Caco-2 (cell line): Measurements from ENCODE around the gene SFTPB. TPM values are rescaled to one million over a fixed set of nuclear protein-coding genes. Genes with fewer than 3 reads are reported as not detected.
"Not testable (repeated sequence)": the region's sequence is repeated elsewhere in the genome, so short reads cannot be mapped to it uniquely, and the experiment has no call there.

Source experiments
- BruUV-seq: library from RNA; stranded (reverse); fragments of 400-500 nt; replicated peaks from 2 replicates; lab custom pipeline; 2021; lab: Mats Ljungman, UMichigan
- CTCF ChIA-PET: fragments of 300-600 bp; sonication (Branson Sonifier 250); formaldehyde crosslinking; loops from one replicate; lab custom pipeline; 2022; ENCODE audit warnings: antibody characterized with exemption; lab: Charles Lee
- POLR2A ChIA-PET: fragments of 300-600 bp; sonication (Branson Sonifier 250); formaldehyde crosslinking; loops from one replicate; lab custom pipeline; 2022; ENCODE audit warnings: antibody characterized with exemption; lab: Charles Lee
- DNase-seq, 2 experiments: peaks; one replicate each; pipeline versions ENCODE4 v3.0.0 to v3.0.0-alpha.2; 2020 to 2022
- H3K27me3 ChIP-seq: replicated peaks from 2 replicates; pipeline ENCODE4 v1.6.0; 2011; ENCODE audit warnings: low read length; ENCODE audit not compliant: control insufficient read depth, insufficient read depth
- H3K36me3 ChIP-seq: 2 replicates; pipeline ENCODE4 v1.5.1; 2011; ENCODE audit warnings: low read length; ENCODE audit not compliant: control insufficient read depth, insufficient read depth
- H3K4me1 ChIP-seq: fragments of 250-450 bp; sonication (Bioruptor Pico); 2 replicates; pipeline ENCODE4 v1.5.1; 2020; ENCODE audit warnings: mild to moderate bottlenecking
- H3K4me3 ChIP-seq: 2 replicates; pipeline ENCODE4 v1.5.1; 2011; ENCODE audit warnings: low read depth, mild to moderate bottlenecking, control low read depth, low read length
- H3K9me3 ChIP-seq: fragments of 250-450 bp; sonication (Bioruptor Pico); 2 replicates; pipeline ENCODE4 v1.5.1; 2020; ENCODE audit warnings: mild to moderate bottlenecking, moderate library complexity
- H3K27ac Mint-ChIP-seq: one replicate; pipeline ENCODE4 v1.8.0; 2022; ENCODE audit warnings: mixed read lengths; ENCODE audit not compliant: unreplicated experiment
- H3K27me3 Mint-ChIP-seq: one replicate; pipeline ENCODE4 v1.8.0; 2022; ENCODE audit warnings: mixed read lengths; ENCODE audit not compliant: insufficient read depth, unreplicated experiment
- H3K36me3 Mint-ChIP-seq: one replicate; pipeline ENCODE4 v1.8.0; 2022; ENCODE audit warnings: mild to moderate bottlenecking, mixed read lengths; ENCODE audit not compliant: insufficient read depth, unreplicated experiment
- H3K4me1 Mint-ChIP-seq: one replicate; pipeline ENCODE4 v1.8.0; 2022; ENCODE audit warnings: low read depth, mixed read lengths; ENCODE audit not compliant: unreplicated experiment
- H3K4me3 Mint-ChIP-seq: one replicate; pipeline ENCODE4 v1.8.0; 2022; ENCODE audit warnings: mild to moderate bottlenecking, moderate library complexity, mixed read lengths; ENCODE audit not compliant: unreplicated experiment
- H3K9me3 Mint-ChIP-seq: one replicate; pipeline ENCODE4 v1.8.0; 2022; ENCODE audit warnings: mixed read lengths; ENCODE audit not compliant: unreplicated experiment
- intact Hi-C: fragments of 100-400 bp; cut with micrococcal nuclease; formaldehyde crosslinking; loops from one replicate; pipeline ENCODE4 v1.10.0; 2022; ENCODE audit not compliant: unreplicated experiment
- total RNA-seq: library from RNA; stranded (reverse); gene quantifications from 2 replicates; pipeline ENCODE4 v1.2.3, GENCODE V29; 2022
- TF ChIP-seq, protein P1 (sequence below), 2 experiments: fragments of 200-600 bp in 1 of 2; IDR thresholded peaks; 1 replicate in 1 of 2; 2 replicates in 1 of 2; pipeline versions ENCODE4 v1.5.1 to v1.8.0; 2011 to 2022; ENCODE audit warnings: antibody characterized with exemption in 1 of 2, control low read depth in 1 of 2, inconsistent platforms in 1 of 2, low read depth in 1 of 2, low read length in 1 of 2, mild to moderate bottlenecking in 1 of 2, moderate library complexity in 1 of 2; ENCODE audit not compliant: insufficient read depth in 1 of 2, severe bottlenecking in 1 of 2, unreplicated experiment in 1 of 2

Gene SFTPB
- total RNA-seq, 1 experiment from 2014 or later = not detected

DNA sequence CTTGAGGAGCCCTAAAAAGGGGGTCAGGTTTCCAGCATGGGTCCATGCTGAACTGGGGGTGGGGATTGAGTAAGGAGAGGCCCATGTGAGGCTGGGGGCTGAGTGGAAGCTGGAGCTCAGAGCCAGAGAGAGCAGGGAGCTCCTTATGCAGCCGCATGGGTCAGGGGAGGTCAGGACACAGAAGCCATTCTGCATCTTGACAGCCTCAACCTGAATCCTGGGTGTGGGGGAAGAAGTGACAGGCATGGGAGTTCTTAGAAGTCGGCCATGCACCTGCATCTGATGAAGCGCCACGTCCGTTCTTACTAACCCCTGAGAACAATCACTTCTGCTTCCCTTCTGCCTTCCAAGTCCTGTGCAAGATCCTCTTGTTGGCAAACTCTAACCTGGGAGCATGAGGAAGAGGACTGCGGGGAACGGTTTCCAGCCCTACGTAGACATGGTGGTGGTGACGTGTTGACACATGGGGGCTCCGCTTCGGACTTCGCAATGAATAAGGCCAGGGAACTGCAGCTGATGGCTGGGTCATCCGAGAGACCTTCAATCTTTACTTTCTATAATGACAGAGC is 48.4 kb upstream of the SFTPB start:
- no peaks in the 10 kb centered on the region; the same call in 1 of the 2 replicates for H3K27me3 ChIP-seq
- H3K4me1 Mint-ChIP-seq = no peaks in the 10 kb centered on the region
- intact Hi-C loops = no loop called here
- no peak overlapping the region for H3K27ac Mint-ChIP-seq
- BruUV-seq = no TSS peak
- H3K27me3 Mint-ChIP-seq = no peaks in the 10 kb centered on the region
- H3K4me3 ChIP-seq = no peak overlapping the region
- no peaks in the 10 kb centered on the region; the same call in 1 of the 2 replicates for H3K9me3 ChIP-seq
- no peaks in the 10 kb centered on the region for H3K36me3 ChIP-seq
- no peaks in the 10 kb centered on the region for H3K36me3 Mint-ChIP-seq
- H3K4me1 ChIP-seq = no peaks in the 10 kb centered on the region
- H3K9me3 Mint-ChIP-seq = no peaks in the 10 kb centered on the region
- ChIA-PET CTCF (no interaction called here), POLR2A (no interaction called here)
- no peak overlapping the region for H3K4me3 Mint-ChIP-seq
- TF ChIP-seq, protein P1, sequence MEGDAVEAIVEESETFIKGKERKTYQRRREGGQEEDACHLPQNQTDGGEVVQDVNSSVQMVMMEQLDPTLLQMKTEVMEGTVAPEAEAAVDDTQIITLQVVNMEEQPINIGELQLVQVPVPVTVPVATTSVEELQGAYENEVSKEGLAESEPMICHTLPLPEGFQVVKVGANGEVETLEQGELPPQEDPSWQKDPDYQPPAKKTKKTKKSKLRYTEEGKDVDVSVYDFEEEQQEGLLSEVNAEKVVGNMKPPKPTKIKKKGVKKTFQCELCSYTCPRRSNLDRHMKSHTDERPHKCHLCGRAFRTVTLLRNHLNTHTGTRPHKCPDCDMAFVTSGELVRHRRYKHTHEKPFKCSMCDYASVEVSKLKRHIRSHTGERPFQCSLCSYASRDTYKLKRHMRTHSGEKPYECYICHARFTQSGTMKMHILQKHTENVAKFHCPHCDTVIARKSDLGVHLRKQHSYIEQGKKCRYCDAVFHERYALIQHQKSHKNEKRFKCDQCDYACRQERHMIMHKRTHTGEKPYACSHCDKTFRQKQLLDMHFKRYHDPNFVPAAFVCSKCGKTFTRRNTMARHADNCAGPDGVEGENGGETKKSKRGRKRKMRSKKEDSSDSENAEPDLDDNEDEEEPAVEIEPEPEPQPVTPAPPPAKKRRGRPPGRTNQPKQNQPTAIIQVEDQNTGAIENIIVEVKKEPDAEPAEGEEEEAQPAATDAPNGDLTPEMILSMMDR (IDR thresholded peaks at IDR 0.05; ENCODE audit: insufficient read depth in 1 of 2, low read depth in 1 of 2, low read length in 1 of 2, severe bottlenecking in 1 of 2, unreplicated experiment in 1 of 2) = no peak
- no peak for DNase-seq

DNA sequence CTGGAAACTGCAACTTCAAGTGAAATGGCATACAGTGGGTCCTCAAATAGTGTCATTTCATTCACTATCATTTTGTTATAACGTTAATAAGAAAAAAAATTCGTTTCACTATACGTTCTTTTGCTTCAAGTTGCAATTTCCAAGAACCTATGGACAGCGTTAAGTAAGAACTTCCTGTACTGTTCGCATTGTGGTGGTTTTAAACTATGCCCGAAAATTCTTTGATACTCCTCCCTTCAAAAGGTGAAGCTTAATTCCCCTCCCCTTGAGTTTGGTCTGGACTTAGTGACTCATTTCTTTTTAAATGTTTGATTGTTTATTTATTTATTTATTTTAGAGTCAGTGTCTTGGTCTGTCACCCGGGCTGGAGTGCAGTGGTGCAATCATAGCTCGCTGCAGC is 46.8 kb upstream of the SFTPB start:
- TF ChIP-seq, protein P1 (IDR thresholded peaks at IDR 0.05; ENCODE audit: insufficient read depth in 1 of 2, low read depth in 1 of 2, low read length in 1 of 2, severe bottlenecking in 1 of 2, unreplicated experiment in 1 of 2) = no peak
- intact Hi-C loops = no loop called here
- H3K27ac Mint-ChIP-seq = no peak overlapping the region
- BruUV-seq = no TSS peak
- POLR2A ChIA-PET = no interaction called here
- DNase-seq = no peak
- H3K36me3 Mint-ChIP-seq = no peaks in the 10 kb centered on the region
- Histone ChIP-seq H3K9me3 (no peaks in the 10 kb centered on the region; the same call in 1 of the 2 replicates), H3K36me3 (no peaks in the 10 kb centered on the region), H3K27me3 (no peaks in the 10 kb centered on the region; the same call in 1 of the 2 replicates), H3K4me1 (no peaks in the 10 kb centered on the region), H3K4me3 (no peak overlapping the region)
- H3K9me3 Mint-ChIP-seq = no peaks in the 10 kb centered on the region
- CTCF ChIA-PET = no interaction called here
- no peaks in the 10 kb centered on the region for H3K27me3 Mint-ChIP-seq
- H3K4me3 Mint-ChIP-seq = no peak overlapping the region
- no peaks in the 10 kb centered on the region for H3K4me1 Mint-ChIP-seq

DNA sequence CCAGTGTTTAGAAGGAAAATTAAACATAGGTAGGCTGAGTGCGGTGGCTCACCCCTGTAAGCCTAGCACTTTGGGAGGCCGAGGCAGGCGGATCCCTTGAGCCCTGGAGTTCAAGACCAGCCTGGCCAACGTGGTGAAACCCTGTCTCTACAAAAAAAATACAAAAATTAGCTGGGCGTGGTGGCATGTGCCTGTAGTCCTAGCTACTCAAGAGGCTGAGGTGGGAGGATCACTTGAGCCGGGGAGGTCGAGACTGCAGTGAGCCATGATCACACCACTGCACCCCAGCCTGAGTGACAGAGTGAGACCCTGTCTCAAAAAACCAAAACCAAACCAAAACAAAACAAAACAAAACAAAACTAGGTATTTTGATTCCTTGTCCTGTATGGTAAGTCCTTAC is 46.4 kb upstream of the SFTPB start:
- H3K4me1 ChIP-seq, H3K27me3 Mint-ChIP-seq, H3K4me3 ChIP-seq, H3K36me3 ChIP-seq, BruUV-seq, DNase-seq, H3K27ac Mint-ChIP-seq, H3K9me3 Mint-ChIP-seq, H3K4me3 Mint-ChIP-seq, POLR2A ChIA-PET, H3K27me3 ChIP-seq, intact Hi-C loops, H3K36me3 Mint-ChIP-seq, H3K9me3 ChIP-seq, CTCF ChIA-PET, H3K4me1 Mint-ChIP-seq: not testable (repeated sequence)
